ENCODE measurements around the gene TXNRD2.
A peak's percentile ranks its signal among the peaks of the same experiment; 100 is the strongest.

Gene TXNRD2

GRCh38 chr22:19966908-19967750 lies 25.5 kb upstream of the TXNRD2 start:
- DNase-seq (ENCODE audit: low spot score), result no peak

GRCh38 chr22:19965771-19966709 lies 24.4 kb upstream of the TXNRD2 start:
- no peak for DNase-seq (ENCODE audit: low spot score)

- no peak for DNase-seq (ENCODE audit: low spot score)
These were observed 23.2 kb upstream of the TXNRD2 start for GRCh38 chr22:19964701-19965386.

GRCh38 chr22:19963863-19964642 lies 22.4 kb upstream of the TXNRD2 start:
- no peak for DNase-seq (ENCODE audit: low spot score)

GRCh38 chr22:19962909-19963806 lies 21.5 kb upstream of the TXNRD2 start:
- DNase-seq (ENCODE audit: low spot score), result no peak

- peak; percentile 31 for DNase-seq (ENCODE audit: low spot score)
These were observed 20.8 kb upstream of the TXNRD2 start for GRCh38 chr22:19962246-19962908.

- no peak for DNase-seq (ENCODE audit: low spot score)
These were observed 20.2 kb upstream of the TXNRD2 start for GRCh38 chr22:19961868-19962245.

- no peak for DNase-seq (ENCODE audit: low spot score)
These were observed 19.6 kb upstream of the TXNRD2 start for GRCh38 chr22:19961201-19961580.

GRCh38 chr22:19960491-19961200 lies 19.0 kb upstream of the TXNRD2 start:
- no peak for DNase-seq (ENCODE audit: low spot score)

GRCh38 chr22:19959587-19960490 lies 18.2 kb upstream of the TXNRD2 start:
- no peak for DNase-seq (ENCODE audit: low spot score)

- no peak for DNase-seq (ENCODE audit: low spot score)
These were observed 17.5 kb upstream of the TXNRD2 start for GRCh38 chr22:19959043-19959586.

- DNase-seq (ENCODE audit: low spot score), result no peak
These were observed 16.7 kb upstream of the TXNRD2 start for GRCh38 chr22:19958083-19959042.

GRCh38 chr22:19957445-19957844 lies 15.8 kb upstream of the TXNRD2 start:
- DNase-seq (ENCODE audit: low spot score), result no peak

GRCh38 chr22:19955241-19956128 lies 13.9 kb upstream of the TXNRD2 start:
- DNase-seq (ENCODE audit: low spot score), result no peak

- DNase-seq (ENCODE audit: low spot score), result no peak
These were observed 9.7 kb upstream of the TXNRD2 start for GRCh38 chr22:19951346-19951745.

Data from CD4-positive, alpha-beta T cell treated with Interleukin-15 for 4 hours (primary cell).